Smooth muscle cell of trachea (primary cell): ENCODE measurements around the gene DPP8. TPM values are rescaled to one million over a fixed set of nuclear protein-coding genes. Genes with fewer than 3 reads are reported as not detected.

Source experiments
- total RNA-seq: library from RNA; depleted of rRNA; stranded (reverse); fragments of >200 nt; gene quantifications from 2 replicates; pipeline ENCODE4 v1.2.1, GENCODE V29; 2014

The DPP8 gene
- 40.5 and 46.5 TPM in 2 replicates for total RNA-seq

DNA sequence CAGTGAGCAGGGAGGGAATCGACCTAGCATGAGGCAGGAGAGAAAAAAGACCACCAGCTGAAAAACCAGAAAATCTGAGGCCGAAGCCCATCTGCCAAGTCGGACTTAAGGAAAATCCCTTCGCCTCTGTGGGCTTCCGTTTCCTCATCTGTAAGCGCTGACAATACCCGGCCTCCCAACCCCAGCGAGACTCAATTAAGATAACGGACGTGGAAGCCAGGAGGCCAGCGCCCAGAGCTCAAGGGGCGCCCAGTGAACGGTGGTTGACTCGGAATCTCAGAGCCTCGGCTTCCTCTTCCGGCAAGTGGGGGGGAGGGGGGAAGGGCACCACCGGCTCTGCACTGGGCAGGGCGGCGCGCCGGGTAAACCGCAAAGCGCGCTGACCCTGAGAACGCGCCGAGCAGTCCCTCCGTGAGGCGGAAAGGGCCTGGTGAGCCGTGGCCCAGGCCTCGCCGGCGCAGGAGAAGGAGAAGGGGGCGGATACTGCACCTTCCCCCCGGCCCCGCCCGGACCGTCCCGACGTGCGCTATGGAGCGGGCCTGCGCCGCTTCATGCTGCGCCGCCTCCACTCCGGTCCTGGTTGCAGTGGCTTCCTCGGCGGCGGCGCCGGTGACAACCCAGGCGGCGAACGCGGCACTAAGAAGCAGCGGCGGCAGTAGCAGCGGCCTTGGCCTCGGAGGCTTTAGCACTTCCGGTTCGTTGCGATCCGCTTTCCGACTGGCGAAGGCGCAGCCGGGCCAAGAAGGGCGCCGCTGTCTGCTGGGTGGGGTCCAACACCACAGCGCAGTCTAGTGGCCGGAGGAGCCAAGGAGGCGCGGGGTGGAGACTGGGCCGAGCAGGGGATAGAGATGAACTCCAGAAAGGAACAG, at the start of gene DPP8:
Gene DPP8, minus strand, starts transcription at position 693 of the 869 bp plus-strand sequence. CDS start 5,136 bp downstream, outside the sequence.

DNA sequence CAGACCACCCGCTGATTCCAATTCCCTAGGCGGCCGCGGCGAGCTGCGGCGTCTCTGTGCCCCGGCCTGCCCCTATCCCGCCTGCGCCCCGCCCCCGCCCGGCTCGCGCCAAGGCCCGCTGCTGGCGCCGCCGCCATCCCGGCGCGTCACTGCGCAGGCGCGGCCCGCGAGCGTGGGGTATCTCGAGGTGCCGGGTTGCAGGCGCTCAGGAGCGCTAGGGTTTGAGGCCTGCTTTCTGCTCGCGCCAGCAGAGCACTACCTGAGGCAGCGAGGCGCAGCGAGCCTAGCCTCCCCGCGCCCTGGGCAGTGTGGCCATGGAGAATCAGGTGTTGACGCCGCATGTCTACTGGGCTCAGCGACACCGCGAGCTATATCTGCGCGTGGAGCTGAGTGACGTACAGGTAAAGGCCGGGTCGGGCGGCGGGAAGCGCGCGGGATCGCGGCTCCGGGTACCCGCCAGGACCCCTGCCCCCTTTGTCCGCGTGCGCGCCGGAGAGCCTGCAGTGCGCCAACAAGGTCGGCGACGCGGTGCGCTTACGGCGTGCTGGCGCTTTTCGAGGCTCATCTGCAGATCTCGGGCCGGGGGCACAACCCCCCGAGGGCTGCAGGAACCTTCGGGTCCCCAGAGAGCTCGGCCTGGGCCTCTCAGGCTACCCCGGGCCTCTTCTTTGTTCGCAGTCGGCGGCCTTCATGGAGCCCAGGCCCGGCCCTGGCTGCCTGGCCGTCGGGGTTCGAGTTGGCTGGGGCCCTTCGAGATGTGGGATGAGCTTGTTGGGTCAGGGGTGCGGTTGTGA, 13.0 kb upstream of the DPP8 start, which contains the start of gene HACD3:
Gene HACD3, plus strand, starts transcription at position 146 of the 794 bp plus-strand sequence. Its CDS starts 169 bp downstream, at position 315.

Other genes with a start within 250 kb of the DPP8 start
- gene PARP16, start 230.8 kb downstream of the DPP8 start, total RNA-seq: 2.9 and 3.0 TPM in 2 replicates
- not detected in 2 replicates for gene RNU5A-1, start 221.6 kb downstream of the DPP8 start, total RNA-seq
- gene RNU5B-1, start 213.0 kb downstream of the DPP8 start, total RNA-seq: not detected in 2 replicates
- not detected in 2 replicates for gene IGDCC3, start 139.7 kb downstream of the DPP8 start, total RNA-seq
- gene IGDCC4, start 94.7 kb downstream of the DPP8 start, total RNA-seq: 0.58 and 5.1 TPM in 2 replicates
- gene HACD3, start 12.8 kb upstream of the DPP8 start, total RNA-seq: 97.1 and 105 TPM in 2 replicates
- gene INTS14, start 93.4 kb upstream of the DPP8 start, total RNA-seq: 34.9 and 40.1 TPM in 2 replicates
- 5.3 and 8.0 TPM in 2 replicates for gene SLC24A1, start 104.2 kb upstream of the DPP8 start, total RNA-seq